Peyer's patch (tissue), 4 donors: ENCODE results near the gene SLC4A5. TPM values are rescaled to one million over a fixed set of nuclear protein-coding genes. Genes with fewer than 3 reads are reported as not detected.
"Not testable (repeated sequence)": the region's sequence is repeated elsewhere in the genome, so short reads cannot be mapped to it uniquely, and the experiment has no call there.

Source experiments
- DNase-seq, 3 donors: peaks; one replicate each; pipeline ENCODE4 v3.0.0-alpha.2; 2017 to 2019
- H3K27ac ChIP-seq, 4 donors: fragments of 200-600 bp; sonication (generic); one replicate each; pipeline ENCODE4 v1.5.1; 2016 to 2019
- H3K27me3 ChIP-seq, 2 donors: fragments of 200-600 bp; sonication (generic); one replicate each; pipeline ENCODE4 v1.5.1; 2019
- H3K36me3 ChIP-seq, 3 donors: fragments of 200-600 bp; sonication (generic); one replicate each; pipeline ENCODE4 v1.5.1; 2016 to 2019
- H3K4me1 ChIP-seq, 4 donors: fragments of 200-600 bp; sonication (generic); one replicate each; pipeline ENCODE4 v1.5.1; 2016 to 2019
- H3K4me3 ChIP-seq, 4 donors: fragments of 200-600 bp; sonication (generic); 1 replicate in 3 of 4; 2 replicates in 1 of 4; pipeline ENCODE4 v1.5.1; 2016 to 2019; ENCODE audit warnings: mild to moderate bottlenecking in 1 of 4
- H3K9me3 ChIP-seq, 4 donors: fragments of 200-600 bp; sonication (generic); one replicate each; pipeline ENCODE4 v1.5.1; 2016 to 2019; ENCODE audit warnings: mild to moderate bottlenecking in 1 of 4
- POLR2A ChIP-seq, 2 donors: fragments of 450-650 bp; IDR thresholded peaks; one replicate each; pipeline ENCODE4 v1.5.1; 2017; ENCODE audit warnings: antibody characterized with exemption in 2 of 2, mild to moderate bottlenecking in 2 of 2, moderate library complexity in 2 of 2
- total RNA-seq, 4 donors: library from RNA; depleted of rRNA; stranded (reverse); fragments of >200 nt; gene quantifications; one replicate each; pipeline ENCODE4 v1.1.0, GENCODE V29; 2016
- TF ChIP-seq, protein P1 (sequence below), 6 experiments: fragments of 450-650 bp in 4 of 6; fragments of 200-600 bp in 2 of 6; sonication (generic) in 1 of 6; IDR thresholded peaks; one replicate each; pipeline ENCODE4 v1.5.1; 2017 to 2019; ENCODE audit warnings: antibody characterized with exemption in 6 of 6, mild to moderate bottlenecking in 3 of 6, moderate library complexity in 1 of 6

SLC4A5 gene
- total RNA-seq, 4 donors from 2014 or later = 1.8 to 14.9 (median 4.9) TPM

DNA sequence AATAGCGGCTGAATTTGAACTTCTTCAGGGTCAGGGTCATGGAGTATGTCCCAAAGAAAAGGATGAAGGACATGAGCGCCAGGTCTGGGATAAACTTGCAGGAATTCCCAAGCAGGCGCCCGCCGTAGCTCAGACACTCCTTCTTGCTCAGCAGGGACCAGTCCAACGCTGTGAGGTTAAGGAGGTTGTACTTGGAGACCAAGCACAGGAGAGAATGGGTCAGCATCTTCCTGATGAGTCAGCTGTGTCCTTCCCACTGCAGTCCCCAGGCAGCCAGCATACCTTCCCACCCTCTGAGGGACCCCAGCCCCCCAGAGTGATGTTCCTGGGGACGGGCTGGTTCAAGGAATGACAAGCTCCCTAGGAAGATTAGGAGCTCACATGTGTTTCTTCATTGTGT, 103.9 kb downstream of the SLC4A5 start:
- Histone ChIP-seq H3K36me3 (no peaks in the 10 kb centered on the region), H3K4me3 (no peak overlapping the region), H3K27me3 (no peaks in the 10 kb centered on the region), H3K9me3 (no peaks in the 10 kb centered on the region), H3K27ac (no peak overlapping the region), H3K4me1 (no peaks in the 10 kb centered on the region)
- no peak for TF ChIP-seq POLR2A (IDR thresholded peaks at IDR 0.05)
- TF ChIP-seq, protein P1, sequence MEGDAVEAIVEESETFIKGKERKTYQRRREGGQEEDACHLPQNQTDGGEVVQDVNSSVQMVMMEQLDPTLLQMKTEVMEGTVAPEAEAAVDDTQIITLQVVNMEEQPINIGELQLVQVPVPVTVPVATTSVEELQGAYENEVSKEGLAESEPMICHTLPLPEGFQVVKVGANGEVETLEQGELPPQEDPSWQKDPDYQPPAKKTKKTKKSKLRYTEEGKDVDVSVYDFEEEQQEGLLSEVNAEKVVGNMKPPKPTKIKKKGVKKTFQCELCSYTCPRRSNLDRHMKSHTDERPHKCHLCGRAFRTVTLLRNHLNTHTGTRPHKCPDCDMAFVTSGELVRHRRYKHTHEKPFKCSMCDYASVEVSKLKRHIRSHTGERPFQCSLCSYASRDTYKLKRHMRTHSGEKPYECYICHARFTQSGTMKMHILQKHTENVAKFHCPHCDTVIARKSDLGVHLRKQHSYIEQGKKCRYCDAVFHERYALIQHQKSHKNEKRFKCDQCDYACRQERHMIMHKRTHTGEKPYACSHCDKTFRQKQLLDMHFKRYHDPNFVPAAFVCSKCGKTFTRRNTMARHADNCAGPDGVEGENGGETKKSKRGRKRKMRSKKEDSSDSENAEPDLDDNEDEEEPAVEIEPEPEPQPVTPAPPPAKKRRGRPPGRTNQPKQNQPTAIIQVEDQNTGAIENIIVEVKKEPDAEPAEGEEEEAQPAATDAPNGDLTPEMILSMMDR (IDR thresholded peaks at IDR 0.05) = no peak
- peak in 1 of 3 donors; percentile 25 for DNase-seq

DNA sequence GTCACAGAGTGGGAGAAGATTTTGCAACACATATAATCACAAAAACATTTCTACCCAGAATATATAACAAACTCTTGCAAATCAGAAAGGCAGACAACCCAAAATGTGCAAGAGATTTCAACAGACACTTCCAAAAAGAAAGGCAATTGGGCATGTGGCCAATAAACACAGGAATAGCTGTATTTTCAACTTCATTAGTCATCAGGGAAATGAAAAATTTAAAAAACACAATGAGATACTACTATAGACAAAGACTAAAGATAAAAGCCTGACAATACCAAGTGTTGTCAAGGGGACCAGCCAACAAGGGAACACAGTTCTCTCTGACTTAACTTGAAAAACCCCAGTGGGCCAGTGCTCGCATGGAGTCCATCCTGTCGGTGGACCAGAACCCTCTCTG, 104.3 kb downstream of the SLC4A5 start:
- H3K27ac ChIP-seq = no peak overlapping the region
- no peaks in the 10 kb centered on the region for H3K36me3 ChIP-seq
- H3K4me3 ChIP-seq = no peak overlapping the region
- no peaks in the 10 kb centered on the region for H3K4me1 ChIP-seq
- H3K9me3 ChIP-seq = no peaks in the 10 kb centered on the region
- no peaks in the 10 kb centered on the region for H3K27me3 ChIP-seq
- TF ChIP-seq, protein P1 (IDR thresholded peaks at IDR 0.05) = no peak
- no peak for TF ChIP-seq POLR2A (IDR thresholded peaks at IDR 0.05)
- no peak for DNase-seq

DNA sequence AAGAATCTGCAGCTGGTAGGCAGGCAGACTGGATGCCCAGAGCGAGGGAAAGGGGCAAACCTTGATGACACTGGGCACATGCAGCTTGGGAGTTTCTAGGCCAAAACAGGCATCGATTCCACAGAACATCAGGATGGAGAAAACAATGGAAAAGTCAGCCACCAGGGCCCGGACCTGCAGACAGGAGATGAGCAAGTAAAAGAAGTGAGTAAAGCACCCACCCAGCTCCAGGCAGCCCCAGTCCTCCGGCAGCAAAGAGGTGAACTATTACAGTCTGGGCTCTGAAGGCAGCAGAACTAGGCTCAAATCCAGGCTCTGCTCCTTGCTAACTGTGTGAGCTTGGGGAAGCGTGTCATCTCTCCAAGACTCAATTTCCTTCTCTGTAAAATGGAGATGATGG, 108.2 kb downstream of the SLC4A5 start:
- H3K27ac ChIP-seq = no peak overlapping the region

DNA sequence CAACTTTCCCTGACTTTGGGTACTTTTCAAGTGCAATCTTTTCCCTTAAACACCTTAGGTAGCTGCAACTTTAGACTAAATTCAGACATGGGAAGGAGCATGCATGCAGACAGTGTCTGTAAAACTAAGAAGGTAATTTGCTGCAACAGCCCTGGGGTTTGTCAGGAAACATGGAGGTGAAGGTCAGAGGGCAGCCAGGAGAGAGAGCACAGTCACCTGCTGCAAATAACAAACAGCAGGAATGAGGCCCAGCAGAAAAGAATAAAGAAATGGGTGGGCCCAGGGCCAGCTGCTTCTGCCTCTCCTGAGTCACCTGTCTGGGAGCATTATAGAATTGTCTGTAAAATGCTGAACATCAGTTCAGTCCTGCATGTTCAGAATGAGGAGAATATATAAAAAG, 109.6 kb downstream of the SLC4A5 start:
- H3K36me3 ChIP-seq = no peaks in the 10 kb centered on the region
- no peaks in the 10 kb centered on the region for H3K27me3 ChIP-seq

More for the DNA sequence above, 108.2 kb downstream of the SLC4A5 start:
- Histone ChIP-seq H3K27me3 (no peaks in the 10 kb centered on the region), H3K36me3 (no peaks in the 10 kb centered on the region), H3K4me3 (no peak overlapping the region), H3K4me1 (no peaks in the 10 kb centered on the region), H3K9me3 (no peaks in the 10 kb centered on the region)
- no peak for TF ChIP-seq POLR2A (IDR thresholded peaks at IDR 0.05)
- TF ChIP-seq, protein P1 (IDR thresholded peaks at IDR 0.05) = no peak
- DNase-seq = no peak

DNA sequence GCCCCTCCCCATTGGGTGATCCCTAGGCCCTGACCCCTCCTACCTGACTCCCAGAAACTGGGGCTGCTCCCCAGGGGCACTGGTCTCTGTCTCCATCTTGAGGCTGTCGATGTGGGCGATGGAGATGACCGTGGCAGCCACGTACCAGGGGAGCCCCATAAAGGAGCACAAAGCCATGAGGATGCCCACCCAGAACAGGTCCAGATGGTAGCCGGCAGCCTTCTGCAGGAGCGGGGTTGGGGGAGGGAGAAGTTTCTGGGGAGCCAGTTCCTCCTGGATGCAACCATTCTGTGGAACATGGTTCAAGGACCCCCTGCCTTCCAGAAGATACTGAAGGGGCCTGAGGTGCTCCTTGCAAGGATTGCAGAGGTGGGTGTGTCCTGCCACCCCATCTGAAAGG, 110.8 kb downstream of the SLC4A5 start:
- Histone ChIP-seq H3K36me3 (no peaks in the 10 kb centered on the region), H3K4me1 (no peaks in the 10 kb centered on the region), H3K9me3 (no peaks in the 10 kb centered on the region), H3K4me3 (no peak overlapping the region), H3K27ac (no peak overlapping the region), H3K27me3 (no peaks in the 10 kb centered on the region)
- TF ChIP-seq, protein P1 (IDR thresholded peaks at IDR 0.05) = no peak
- no peak for TF ChIP-seq POLR2A (IDR thresholded peaks at IDR 0.05)
- no peak for DNase-seq

More for the DNA sequence above, 109.6 kb downstream of the SLC4A5 start:
- Histone ChIP-seq H3K4me3 (no peak overlapping the region), H3K27ac (no peak overlapping the region), H3K4me1 (no peaks in the 10 kb centered on the region), H3K9me3 (no peaks in the 10 kb centered on the region)
- DNase-seq = no peak
- TF ChIP-seq, protein P1 (IDR thresholded peaks at IDR 0.05) = no peak
- TF ChIP-seq POLR2A (IDR thresholded peaks at IDR 0.05) = no peak

DNA sequence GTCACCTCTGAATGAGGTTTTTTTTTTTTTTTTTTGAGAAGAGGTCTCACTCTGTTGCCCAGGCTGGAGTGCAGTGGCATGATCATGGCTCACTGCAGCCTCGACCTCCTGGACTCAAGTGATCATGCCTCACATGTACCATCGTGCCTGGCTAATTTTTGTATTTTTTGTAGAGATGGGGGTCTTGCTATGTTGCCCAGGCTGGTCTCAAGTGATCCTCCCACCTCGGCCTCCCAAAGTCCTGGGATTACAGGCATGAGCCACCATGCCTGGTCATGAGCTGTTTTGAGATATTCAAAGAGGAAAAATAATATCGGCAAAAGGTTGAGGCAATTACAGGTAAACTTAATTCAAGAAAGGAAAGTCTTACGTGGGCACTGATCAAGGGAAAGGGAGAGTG, 113.4 kb downstream of the SLC4A5 start:
- not testable (repeated sequence) for H3K4me3 ChIP-seq, DNase-seq, H3K27me3 ChIP-seq, H3K27ac ChIP-seq, H3K9me3 ChIP-seq, H3K36me3 ChIP-seq, H3K4me1 ChIP-seq
